ENCODE measurements around the gene ECI1.

ECI1 gene

GRCh38 chr16:2229632-2230250 lies 21.6 kb downstream of the ECI1 start:
- Histone ChIP-seq H2BK12ac (ENCODE audit: low read length) (no peak overlapping the region), H4K91ac (ENCODE audit: low read depth, low read length) (no peak overlapping the region), H3K27me3 (ENCODE audit: insufficient read depth, low read length) (no peaks in the 10 kb centered on the region), H2BK120ac (ENCODE audit: insufficient read depth, low read length, poor library complexity) (no peak overlapping the region), H2AK5ac (ENCODE audit: low read length) (no peak overlapping the region), H3K18ac (ENCODE audit: low read length) (no peak overlapping the region), H3K14ac (ENCODE audit: low read length) (no peak overlapping the region), H4K12ac (ENCODE audit: low read depth, low read length) (no peak overlapping the region), H2BK5ac (ENCODE audit: low read depth, low read length, poor library complexity) (no peak overlapping the region), H3K4me1 (ENCODE audit: control insufficient read depth in 1 of 2, insufficient read depth in 2 of 2, low read length in 2 of 2) (peaks cover 0 to 5% of the 10 kb centered on the region in 2 experiments), H3K4me3 (ENCODE audit: low read depth, low read length) (no peak overlapping the region), H3K9me3 (ENCODE audit: insufficient read depth, low read depth, low read length) (peaks cover 4% of the 10 kb centered on the region), H4K8ac (ENCODE audit: low read depth, low read length) (no peak overlapping the region), H3K79me2 (ENCODE audit: control insufficient read depth, insufficient read depth, low read length, poor library complexity) (peaks cover 5% of the 10 kb centered on the region), H2AFZ (ENCODE audit: insufficient read depth, low read length, poor library complexity) (no peak overlapping the region), H3K36me3 (ENCODE audit: control insufficient read depth in 1 of 2, insufficient read depth in 2 of 2, low read length in 2 of 2) (peaks cover 63 to 72% of the 10 kb centered on the region in 2 experiments), H3K79me1 (ENCODE audit: low read length) (no peaks in the 10 kb centered on the region), H3K23ac (ENCODE audit: low read length) (no peak overlapping the region), H3K4ac (ENCODE audit: low read depth, low read length) (no peak overlapping the region), H3K9ac (ENCODE audit: low read length) (no peak overlapping the region), H3K27ac (ENCODE audit: low read depth, low read length) (no peak overlapping the region), H3K4me2 (ENCODE audit: low read length) (no peak overlapping the region)
- WGBS (ENCODE audit: extremely low coverage, insufficient coverage, insufficient read length), result no CpG with 5 or more reads among the region's 23 CpGs
- DNase-seq, result no peak

- Histone ChIP-seq H3K4me3 (ENCODE audit: low read depth, low read length) (no peak overlapping the region), H3K4me2 (ENCODE audit: low read length) (no peak overlapping the region), H4K8ac (ENCODE audit: low read depth, low read length) (no peak overlapping the region), H2AK5ac (ENCODE audit: low read length) (no peak overlapping the region), H3K79me1 (ENCODE audit: low read length) (no peaks in the 10 kb centered on the region), H3K9ac (ENCODE audit: low read length) (no peak overlapping the region), H2AFZ (ENCODE audit: insufficient read depth, low read length, poor library complexity) (no peak overlapping the region), H3K23ac (ENCODE audit: low read length) (no peak overlapping the region), H3K36me3 (ENCODE audit: control insufficient read depth in 1 of 2, insufficient read depth in 2 of 2, low read length in 2 of 2) (peaks cover 56 to 66% of the 10 kb centered on the region in 2 experiments), H3K9me3 (ENCODE audit: insufficient read depth, low read depth, low read length) (peaks cover 4% of the 10 kb centered on the region), H2BK5ac (ENCODE audit: low read depth, low read length, poor library complexity) (no peak overlapping the region), H3K79me2 (ENCODE audit: control insufficient read depth, insufficient read depth, low read length, poor library complexity) (peaks cover 10% of the 10 kb centered on the region), H2BK12ac (ENCODE audit: low read length) (no peak overlapping the region), H3K4ac (ENCODE audit: low read depth, low read length) (no peak overlapping the region), H3K27me3 (ENCODE audit: insufficient read depth, low read length) (no peaks in the 10 kb centered on the region), H3K14ac (ENCODE audit: low read length) (no peak overlapping the region), H4K12ac (ENCODE audit: low read depth, low read length) (no peak overlapping the region), H3K18ac (ENCODE audit: low read length) (no peak overlapping the region), H2BK120ac (ENCODE audit: insufficient read depth, low read length, poor library complexity) (no peak overlapping the region), H4K91ac (ENCODE audit: low read depth, low read length) (no peak overlapping the region), H3K4me1 (ENCODE audit: control insufficient read depth in 1 of 2, insufficient read depth in 2 of 2, low read length in 2 of 2) (peaks cover 0 to 8% of the 10 kb centered on the region in 2 experiments), H3K27ac (ENCODE audit: low read depth, low read length) (no peak overlapping the region)
- DNase-seq, result no peak
- no CpG with 5 or more reads among the region's 12 CpGs for WGBS (ENCODE audit: extremely low coverage, insufficient coverage, insufficient read length)
Observed at GRCh38 chr16:2229091-2229490, 22.3 kb downstream of the ECI1 start.

GRCh38 chr16:2228161-2228824 lies 23.1 kb downstream of the ECI1 start:
- H2BK120ac ChIP-seq (ENCODE audit: insufficient read depth, low read length, poor library complexity), result no peak overlapping the region
- H3K4me3 ChIP-seq (ENCODE audit: low read depth, low read length), result no peak overlapping the region
- H2BK12ac ChIP-seq (ENCODE audit: low read length), result no peak overlapping the region
- peaks cover 48 to 58% of the 10 kb centered on the region in 2 experiments for H3K36me3 ChIP-seq (ENCODE audit: control insufficient read depth in 1 of 2, insufficient read depth in 2 of 2, low read length in 2 of 2)
- no peak overlapping the region for H2BK5ac ChIP-seq (ENCODE audit: low read depth, low read length, poor library complexity)
- peak overlapping the region; percentile 21 for H3K18ac ChIP-seq (ENCODE audit: low read length)
- H3K9ac ChIP-seq (ENCODE audit: low read length), result no peak overlapping the region
- peaks cover 2% of the 10 kb centered on the region for H3K9me3 ChIP-seq (ENCODE audit: insufficient read depth, low read depth, low read length)
- no peak overlapping the region for H3K4me2 ChIP-seq (ENCODE audit: low read length)
- H2AFZ ChIP-seq (ENCODE audit: insufficient read depth, low read length, poor library complexity), result no peak overlapping the region
- H3K4ac ChIP-seq (ENCODE audit: low read depth, low read length), result no peak overlapping the region
- H3K23ac ChIP-seq (ENCODE audit: low read length), result no peak overlapping the region
- no peak overlapping the region for H4K91ac ChIP-seq (ENCODE audit: low read depth, low read length)
- H3K14ac ChIP-seq (ENCODE audit: low read length), result no peak overlapping the region
- H3K27ac ChIP-seq (ENCODE audit: low read depth, low read length), result no peak overlapping the region
- H4K8ac ChIP-seq (ENCODE audit: low read depth, low read length), result no peak overlapping the region
- peaks cover 0 to 9% of the 10 kb centered on the region in 2 experiments for H3K4me1 ChIP-seq (ENCODE audit: control insufficient read depth in 1 of 2, insufficient read depth in 2 of 2, low read length in 2 of 2)
- H4K12ac ChIP-seq (ENCODE audit: low read depth, low read length), result no peak overlapping the region
- WGBS (ENCODE audit: extremely low coverage, insufficient coverage, insufficient read length), result no CpG with 5 or more reads among the region's 25 CpGs
- no peak for DNase-seq
- peaks cover 16% of the 10 kb centered on the region for H3K79me2 ChIP-seq (ENCODE audit: control insufficient read depth, insufficient read depth, low read length, poor library complexity)
- H3K27me3 ChIP-seq (ENCODE audit: insufficient read depth, low read length), result no peaks in the 10 kb centered on the region
- peaks cover 6% of the 10 kb centered on the region for H3K79me1 ChIP-seq (ENCODE audit: low read length)
- no peak overlapping the region for H2AK5ac ChIP-seq (ENCODE audit: low read length)

- H3K4me2 ChIP-seq (ENCODE audit: low read length), result no peak overlapping the region
- H2AFZ ChIP-seq (ENCODE audit: insufficient read depth, low read length, poor library complexity), result no peak overlapping the region
- peaks cover 34 to 44% of the 10 kb centered on the region in 2 experiments for H3K36me3 ChIP-seq (ENCODE audit: control insufficient read depth in 1 of 2, insufficient read depth in 2 of 2, low read length in 2 of 2)
- H3K79me1 ChIP-seq (ENCODE audit: low read length), result peaks cover 6% of the 10 kb centered on the region
- no peak overlapping the region for H2BK120ac ChIP-seq (ENCODE audit: insufficient read depth, low read length, poor library complexity)
- peaks cover 2% of the 10 kb centered on the region for H3K9me3 ChIP-seq (ENCODE audit: insufficient read depth, low read depth, low read length)
- no peak overlapping the region for H2BK12ac ChIP-seq (ENCODE audit: low read length)
- H3K79me2 ChIP-seq (ENCODE audit: control insufficient read depth, insufficient read depth, low read length, poor library complexity), result peaks cover 16% of the 10 kb centered on the region
- H3K27me3 ChIP-seq (ENCODE audit: insufficient read depth, low read length), result no peaks in the 10 kb centered on the region
- H3K14ac ChIP-seq (ENCODE audit: low read length), result no peak overlapping the region
- no peak overlapping the region for H3K18ac ChIP-seq (ENCODE audit: low read length)
- H3K4me3 ChIP-seq (ENCODE audit: low read depth, low read length), result no peak overlapping the region
- no peak overlapping the region for H2AK5ac ChIP-seq (ENCODE audit: low read length)
- peak overlapping the region; percentile 45 for H3K9ac ChIP-seq (ENCODE audit: low read length)
- H3K27ac ChIP-seq (ENCODE audit: low read depth, low read length), result no peak overlapping the region
- no peak overlapping the region for H3K23ac ChIP-seq (ENCODE audit: low read length)
- H2BK5ac ChIP-seq (ENCODE audit: low read depth, low read length, poor library complexity), result no peak overlapping the region
- WGBS (ENCODE audit: extremely low coverage, insufficient coverage, insufficient read length), result no CpG with 5 or more reads among the region's 6 CpGs
- no peak overlapping the region for H4K8ac ChIP-seq (ENCODE audit: low read depth, low read length)
- no peak overlapping the region for H4K91ac ChIP-seq (ENCODE audit: low read depth, low read length)
- H3K4ac ChIP-seq (ENCODE audit: low read depth, low read length), result peak overlapping the region; percentile 61
- DNase-seq, result no peak
- peaks cover 0 to 9% of the 10 kb centered on the region in 2 experiments for H3K4me1 ChIP-seq (ENCODE audit: control insufficient read depth in 1 of 2, insufficient read depth in 2 of 2, low read length in 2 of 2)
- H4K12ac ChIP-seq (ENCODE audit: low read depth, low read length), result no peak overlapping the region
Observed at GRCh38 chr16:2226918-2227317, 24.5 kb downstream of the ECI1 start.
